ENCODE measurements around the gene LDLRAD4.

DNA sequence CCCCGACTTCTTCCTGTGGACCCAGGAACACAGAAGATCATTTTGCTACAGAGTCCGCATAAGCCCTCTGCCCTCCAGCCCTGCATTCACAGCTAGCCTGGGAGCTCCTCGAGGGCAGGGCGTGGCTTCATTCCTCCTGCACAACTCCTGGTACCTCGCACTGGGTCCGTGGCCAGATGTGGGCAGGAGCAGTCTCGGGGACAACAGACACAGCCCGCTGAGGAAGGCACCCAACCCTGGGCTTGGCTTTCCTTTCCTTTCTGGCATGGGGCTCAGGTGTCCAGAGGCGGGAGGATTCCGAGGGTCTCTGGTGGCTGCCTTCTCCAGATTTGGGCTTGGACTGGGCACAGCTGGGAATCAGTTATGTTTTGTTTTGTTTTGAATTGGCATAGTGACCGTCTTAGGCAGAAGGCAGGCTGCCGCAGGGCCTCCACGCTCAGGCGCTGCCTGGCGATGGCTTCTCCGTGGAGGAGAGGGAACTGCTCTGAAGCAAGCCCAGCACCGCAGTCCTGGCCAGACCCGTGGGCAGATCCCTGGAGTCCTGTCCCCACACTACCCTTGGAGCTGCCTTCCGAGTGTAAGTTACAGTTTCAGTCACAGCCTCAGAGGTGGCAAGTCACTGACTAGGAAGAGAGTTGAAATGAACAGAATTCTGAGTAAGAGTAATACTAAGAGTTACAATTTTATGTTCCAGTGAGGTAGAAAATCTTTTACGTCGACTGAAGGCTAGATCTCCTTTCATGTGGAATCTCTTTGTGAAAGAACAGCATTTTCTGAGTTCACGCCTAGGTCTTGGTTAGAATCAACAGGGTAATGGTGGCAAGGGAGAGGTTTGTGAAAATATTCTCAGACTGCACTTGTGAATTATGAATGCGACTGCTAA lies 47.9 kb downstream of the LDLRAD4 start:
- TF ChIP-seq, protein P1, sequence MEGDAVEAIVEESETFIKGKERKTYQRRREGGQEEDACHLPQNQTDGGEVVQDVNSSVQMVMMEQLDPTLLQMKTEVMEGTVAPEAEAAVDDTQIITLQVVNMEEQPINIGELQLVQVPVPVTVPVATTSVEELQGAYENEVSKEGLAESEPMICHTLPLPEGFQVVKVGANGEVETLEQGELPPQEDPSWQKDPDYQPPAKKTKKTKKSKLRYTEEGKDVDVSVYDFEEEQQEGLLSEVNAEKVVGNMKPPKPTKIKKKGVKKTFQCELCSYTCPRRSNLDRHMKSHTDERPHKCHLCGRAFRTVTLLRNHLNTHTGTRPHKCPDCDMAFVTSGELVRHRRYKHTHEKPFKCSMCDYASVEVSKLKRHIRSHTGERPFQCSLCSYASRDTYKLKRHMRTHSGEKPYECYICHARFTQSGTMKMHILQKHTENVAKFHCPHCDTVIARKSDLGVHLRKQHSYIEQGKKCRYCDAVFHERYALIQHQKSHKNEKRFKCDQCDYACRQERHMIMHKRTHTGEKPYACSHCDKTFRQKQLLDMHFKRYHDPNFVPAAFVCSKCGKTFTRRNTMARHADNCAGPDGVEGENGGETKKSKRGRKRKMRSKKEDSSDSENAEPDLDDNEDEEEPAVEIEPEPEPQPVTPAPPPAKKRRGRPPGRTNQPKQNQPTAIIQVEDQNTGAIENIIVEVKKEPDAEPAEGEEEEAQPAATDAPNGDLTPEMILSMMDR (conservative IDR thresholded peaks at IDR 0.05; ENCODE audit: low read depth in 2 of 2), result no peak
- TF ChIP-seq, protein P2, sequence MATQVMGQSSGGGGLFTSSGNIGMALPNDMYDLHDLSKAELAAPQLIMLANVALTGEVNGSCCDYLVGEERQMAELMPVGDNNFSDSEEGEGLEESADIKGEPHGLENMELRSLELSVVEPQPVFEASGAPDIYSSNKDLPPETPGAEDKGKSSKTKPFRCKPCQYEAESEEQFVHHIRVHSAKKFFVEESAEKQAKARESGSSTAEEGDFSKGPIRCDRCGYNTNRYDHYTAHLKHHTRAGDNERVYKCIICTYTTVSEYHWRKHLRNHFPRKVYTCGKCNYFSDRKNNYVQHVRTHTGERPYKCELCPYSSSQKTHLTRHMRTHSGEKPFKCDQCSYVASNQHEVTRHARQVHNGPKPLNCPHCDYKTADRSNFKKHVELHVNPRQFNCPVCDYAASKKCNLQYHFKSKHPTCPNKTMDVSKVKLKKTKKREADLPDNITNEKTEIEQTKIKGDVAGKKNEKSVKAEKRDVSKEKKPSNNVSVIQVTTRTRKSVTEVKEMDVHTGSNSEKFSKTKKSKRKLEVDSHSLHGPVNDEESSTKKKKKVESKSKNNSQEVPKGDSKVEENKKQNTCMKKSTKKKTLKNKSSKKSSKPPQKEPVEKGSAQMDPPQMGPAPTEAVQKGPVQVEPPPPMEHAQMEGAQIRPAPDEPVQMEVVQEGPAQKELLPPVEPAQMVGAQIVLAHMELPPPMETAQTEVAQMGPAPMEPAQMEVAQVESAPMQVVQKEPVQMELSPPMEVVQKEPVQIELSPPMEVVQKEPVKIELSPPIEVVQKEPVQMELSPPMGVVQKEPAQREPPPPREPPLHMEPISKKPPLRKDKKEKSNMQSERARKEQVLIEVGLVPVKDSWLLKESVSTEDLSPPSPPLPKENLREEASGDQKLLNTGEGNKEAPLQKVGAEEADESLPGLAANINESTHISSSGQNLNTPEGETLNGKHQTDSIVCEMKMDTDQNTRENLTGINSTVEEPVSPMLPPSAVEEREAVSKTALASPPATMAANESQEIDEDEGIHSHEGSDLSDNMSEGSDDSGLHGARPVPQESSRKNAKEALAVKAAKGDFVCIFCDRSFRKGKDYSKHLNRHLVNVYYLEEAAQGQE (IDR thresholded peaks at IDR 0.05; ENCODE audit: unreplicated experiment), result no peak
- no peak for TF ChIP-seq EZH2 (IDR thresholded peaks at IDR 0.05; ENCODE audit: low read depth, unreplicated experiment)
- no peak for TF ChIP-seq STAT1 (IDR thresholded peaks at IDR 0.05; ENCODE audit: unreplicated experiment)
- no peak for TF ChIP-seq POLR2AphosphoS5 (IDR thresholded peaks at IDR 0.05; ENCODE audit: low read depth)
- TF ChIP-seq JUNB (IDR thresholded peaks at IDR 0.05; ENCODE audit: unreplicated experiment), result no peak
- TF ChIP-seq EZH2phosphoT487 (IDR thresholded peaks at IDR 0.05; ENCODE audit: unreplicated experiment), result no peak
- TF ChIP-seq ZNF331 (CRISPR knock-in tag; IDR thresholded peaks at IDR 0.05; ENCODE audit: low read depth), result no peak
- TF ChIP-seq CREB1 (CRISPR knock-in tag; IDR thresholded peaks at IDR 0.05; ENCODE audit: low read depth), result no peak
- TF ChIP-seq, protein P3, sequence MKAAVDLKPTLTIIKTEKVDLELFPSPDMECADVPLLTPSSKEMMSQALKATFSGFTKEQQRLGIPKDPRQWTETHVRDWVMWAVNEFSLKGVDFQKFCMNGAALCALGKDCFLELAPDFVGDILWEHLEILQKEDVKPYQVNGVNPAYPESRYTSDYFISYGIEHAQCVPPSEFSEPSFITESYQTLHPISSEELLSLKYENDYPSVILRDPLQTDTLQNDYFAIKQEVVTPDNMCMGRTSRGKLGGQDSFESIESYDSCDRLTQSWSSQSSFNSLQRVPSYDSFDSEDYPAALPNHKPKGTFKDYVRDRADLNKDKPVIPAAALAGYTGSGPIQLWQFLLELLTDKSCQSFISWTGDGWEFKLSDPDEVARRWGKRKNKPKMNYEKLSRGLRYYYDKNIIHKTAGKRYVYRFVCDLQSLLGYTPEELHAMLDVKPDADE (IDR thresholded peaks at IDR 0.05), result no peak

All from GM23338 (cell line).